ENCODE results near the gene KBTBD8.

KBTBD8 gene

DNA sequence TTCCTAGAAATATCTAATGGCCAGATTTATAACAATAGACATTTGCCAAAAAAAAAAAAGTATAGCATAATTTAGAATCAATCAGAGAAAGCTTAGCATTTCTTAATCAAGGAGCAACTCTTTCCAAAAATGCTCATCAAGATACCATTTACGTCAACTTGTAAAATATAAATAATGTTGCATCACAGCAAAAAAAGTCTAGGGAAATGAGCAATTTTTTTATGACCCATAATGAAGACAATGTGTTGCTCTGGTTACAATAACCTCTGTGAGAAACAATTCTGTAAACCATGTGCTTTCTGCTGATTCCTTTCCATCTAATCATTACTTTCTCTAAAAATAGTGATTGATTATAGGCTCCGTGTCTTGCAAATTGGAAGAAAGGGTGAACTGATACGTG is 36.3 kb downstream of the KBTBD8 start:
- no peak for DNase-seq (ENCODE audit: low read depth)

DNA sequence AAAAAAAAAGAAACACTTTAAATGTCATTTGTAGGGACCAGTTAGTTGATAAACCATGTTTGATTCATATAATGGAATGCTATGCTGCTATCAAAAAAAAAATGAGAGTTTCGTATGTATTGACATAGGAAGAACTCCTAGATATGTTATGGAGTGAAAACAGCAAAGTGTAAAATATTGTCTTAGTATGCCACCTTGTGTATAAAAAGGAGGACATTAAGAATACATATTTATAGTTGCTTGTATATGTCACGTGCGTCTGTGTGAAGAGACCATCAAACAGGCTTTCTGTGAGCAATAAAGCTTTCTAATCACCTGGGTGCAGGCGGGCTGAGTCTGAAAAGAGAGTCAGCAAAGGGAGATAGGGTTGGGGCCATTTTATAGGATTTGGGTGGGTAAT is 39.5 kb downstream of the KBTBD8 start:
- peak; percentile 21 for DNase-seq (ENCODE audit: low read depth)

DNA sequence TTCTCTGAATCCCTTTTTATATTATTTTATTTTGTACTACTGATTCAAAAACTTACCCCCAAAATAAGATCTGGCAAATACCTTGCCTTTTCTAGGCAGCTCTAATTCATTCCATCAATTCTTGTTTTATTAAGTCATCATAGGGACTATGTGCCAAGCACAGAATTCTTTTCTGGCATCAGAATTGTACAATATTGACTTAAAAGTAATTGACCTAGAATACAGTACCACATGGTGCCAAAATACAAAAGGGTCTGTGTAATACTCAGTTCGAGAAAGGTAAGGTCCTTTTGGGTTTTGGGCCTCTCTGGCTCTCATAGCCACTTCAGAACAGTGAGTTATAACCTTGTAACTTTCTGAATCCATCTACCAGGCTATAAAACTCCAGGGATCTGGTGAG is 46.2 kb downstream of the KBTBD8 start:
- peak; percentile 14 for DNase-seq (ENCODE audit: low read depth)

DNA sequence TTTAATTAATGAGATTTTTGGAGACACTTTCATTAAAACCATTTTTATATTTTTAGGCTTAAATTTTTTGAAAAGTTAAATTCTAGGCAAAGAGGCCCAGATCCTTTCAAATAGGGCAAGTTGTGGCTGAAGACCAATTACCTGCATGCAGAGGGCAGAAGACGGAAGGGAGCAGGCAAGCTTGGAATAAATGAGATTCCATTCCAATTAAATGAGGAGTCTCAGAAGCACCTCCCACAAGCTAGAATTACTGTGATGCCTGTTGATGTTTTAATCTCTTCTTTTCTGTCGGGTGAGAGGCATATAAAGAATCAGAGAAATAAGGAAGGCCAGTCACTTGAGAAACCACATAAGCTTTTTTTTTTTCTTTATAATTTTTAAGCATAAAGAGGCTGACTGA is 46.8 kb downstream of the KBTBD8 start:
- DNase-seq (ENCODE audit: low read depth), result peak; percentile 4

DNA sequence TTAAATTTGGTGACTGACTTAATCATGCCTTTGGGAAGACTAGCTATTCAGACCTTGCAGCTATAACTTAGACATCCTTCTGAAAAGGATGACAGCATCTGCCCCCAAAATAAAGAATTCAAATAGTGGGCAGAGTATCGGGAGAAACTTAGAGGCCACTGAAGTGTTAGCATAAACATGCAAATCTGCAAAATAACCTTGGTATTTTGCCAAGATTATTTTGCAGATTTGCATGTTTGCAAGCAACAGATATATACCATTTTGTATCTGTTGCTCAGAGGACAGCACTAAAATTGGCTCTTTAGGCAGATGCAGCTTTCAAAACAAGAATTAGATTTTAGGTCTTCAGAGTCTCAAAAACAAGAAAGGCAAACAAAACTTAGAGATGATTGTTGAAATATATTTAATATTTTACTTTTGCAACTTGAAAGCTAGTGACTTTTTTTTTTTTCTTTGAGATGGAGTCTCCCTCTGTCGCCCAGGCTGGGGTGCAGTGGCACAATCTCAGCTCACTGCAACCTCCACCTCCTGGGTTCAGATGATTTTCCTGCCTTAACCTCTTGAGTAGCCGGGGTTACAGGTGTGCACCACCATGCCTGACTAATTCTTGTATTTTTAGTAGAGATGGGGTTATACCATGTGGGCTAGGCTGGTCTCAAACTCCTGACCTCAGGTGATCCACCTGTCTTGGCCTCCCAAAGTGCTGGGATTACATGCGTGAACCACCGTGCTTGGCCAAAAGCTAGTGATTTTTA is 47.8 kb downstream of the KBTBD8 start:
- no peak for DNase-seq (ENCODE audit: low read depth)

DNA sequence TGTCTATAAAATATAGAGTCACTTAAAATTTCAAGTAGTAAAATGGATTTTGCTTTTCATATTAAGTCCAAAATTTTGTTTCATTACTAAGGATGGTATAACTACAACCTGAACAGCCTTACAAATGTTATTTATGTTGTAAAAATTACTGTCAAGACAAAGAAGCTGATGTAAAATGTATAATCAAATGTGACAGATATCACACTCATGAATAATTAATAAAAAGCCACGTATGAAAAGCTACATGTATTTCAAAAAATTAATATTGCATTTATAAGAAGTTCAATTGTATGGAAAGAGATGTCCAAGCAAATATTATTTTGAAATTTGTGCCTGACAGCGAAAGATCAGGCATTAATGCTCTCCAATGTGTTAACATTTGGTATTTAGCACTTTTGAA is 48.9 kb downstream of the KBTBD8 start:
- DNase-seq (ENCODE audit: low read depth), result no peak

DNA sequence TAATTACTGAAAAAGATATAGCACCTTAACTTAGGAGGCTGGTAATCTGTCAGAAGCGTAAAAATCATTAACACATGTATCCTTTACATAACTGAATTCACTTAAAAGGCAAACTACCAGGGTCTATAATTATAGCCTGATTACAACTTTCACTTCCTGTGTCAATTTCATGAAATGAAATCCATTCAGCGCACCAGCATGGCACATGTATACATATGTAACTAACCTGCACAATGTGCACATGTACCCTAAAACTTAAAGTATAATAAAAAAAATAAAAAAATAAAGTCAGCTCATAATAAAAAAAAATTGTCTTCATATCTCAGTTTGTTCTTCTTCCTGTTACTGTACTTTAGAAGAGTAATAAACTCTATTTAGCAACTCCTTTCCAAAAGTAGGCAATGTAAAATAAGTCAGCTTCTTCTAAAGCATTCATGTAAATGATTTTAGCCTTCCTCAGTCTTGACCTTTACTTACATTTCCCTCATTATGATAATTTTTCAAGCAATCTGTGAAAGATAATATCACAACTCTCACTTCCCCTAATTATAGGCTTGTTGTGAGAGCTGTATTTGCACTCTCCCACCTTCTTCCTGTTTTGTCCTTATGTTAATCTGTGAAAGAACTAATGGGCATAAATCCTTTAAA is 50.1 kb downstream of the KBTBD8 start:
- no peak for DNase-seq (ENCODE audit: low read depth)

DNA sequence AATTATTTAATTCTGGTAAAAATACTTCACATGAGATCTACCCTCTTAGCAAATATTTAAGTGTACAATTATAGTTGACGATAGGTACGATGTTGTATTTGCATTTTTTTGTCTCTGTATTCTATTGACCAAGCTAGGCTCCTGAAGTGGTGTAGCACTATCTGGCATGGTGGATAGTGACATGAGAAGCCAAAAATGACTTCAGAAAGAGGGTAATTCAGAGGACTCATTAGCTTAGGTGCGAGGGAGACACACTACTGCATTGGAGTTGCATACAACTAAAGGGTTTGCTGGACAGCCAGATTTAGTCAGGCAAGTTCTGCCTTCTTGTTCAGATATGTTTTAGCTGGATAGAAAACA is 50.6 kb downstream of the KBTBD8 start:
- DNase-seq (ENCODE audit: low read depth), result no peak

DNA sequence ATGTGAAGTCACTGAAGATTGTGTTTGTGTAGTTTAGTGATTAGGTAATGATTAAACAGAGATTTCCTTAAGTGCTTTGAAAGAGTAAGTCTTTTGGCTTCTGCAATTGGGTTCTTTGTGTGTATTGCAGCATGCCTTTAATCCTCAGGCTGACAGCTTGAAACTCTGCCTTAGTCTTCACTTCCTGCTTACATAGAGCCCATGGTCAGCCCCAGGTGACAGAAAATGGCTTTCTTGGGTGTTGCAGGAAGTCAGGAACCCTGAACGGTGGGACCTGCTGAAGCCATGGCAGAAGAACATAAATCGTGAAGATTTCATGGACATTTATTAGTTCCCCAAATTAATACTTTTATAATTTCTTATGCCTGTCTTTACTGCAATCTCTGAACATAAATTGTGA is 61.3 kb downstream of the KBTBD8 start:
- DNase-seq (ENCODE audit: low read depth), result no peak
